ENCODE data around the gene RPL7A.
"Not testable (repeated sequence)": the region's sequence is repeated elsewhere in the genome, so short reads cannot be mapped to it uniquely, and the experiment has no call there.

The RPL7A gene

DNA sequence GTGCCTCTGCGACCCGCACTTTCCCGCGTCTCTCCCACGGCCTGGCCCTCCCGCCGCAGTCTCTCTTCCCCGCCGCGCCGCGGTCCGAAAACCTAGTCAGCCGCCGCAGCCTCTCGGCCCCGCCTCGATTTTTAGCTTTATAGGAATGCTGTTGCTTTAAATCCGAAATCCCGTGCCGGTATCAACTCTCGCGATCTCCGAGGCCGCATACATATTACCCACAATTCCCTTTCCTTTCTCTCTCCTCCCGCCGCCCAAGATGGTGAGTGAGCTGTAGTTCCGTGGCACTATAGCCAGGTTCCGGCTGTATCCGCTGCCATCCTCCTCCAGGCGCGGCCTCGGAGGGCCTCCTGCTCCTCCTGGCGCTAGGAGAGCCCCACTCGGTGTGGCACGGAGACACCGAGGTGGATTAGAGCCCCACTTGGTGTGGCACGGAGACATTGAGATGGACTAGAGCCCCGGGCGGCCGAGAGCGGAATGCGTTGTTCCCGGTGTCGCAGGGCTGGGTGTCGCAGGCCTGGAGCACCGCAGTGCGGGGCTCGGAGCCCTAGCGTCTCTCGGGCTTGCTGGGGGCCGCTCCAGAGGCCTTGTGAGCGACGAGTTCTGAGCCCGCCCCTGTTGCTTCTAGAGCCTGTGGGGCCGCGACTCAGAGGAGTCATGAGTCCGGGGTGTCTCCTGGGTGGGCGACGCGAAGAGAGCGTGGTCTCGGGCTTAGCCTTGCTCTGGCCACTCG lies at the start of gene RPL7A, which contains the start of gene MED22:
TSS of gene RPL7A (plus strand) at position 234 of the 733 bp plus-strand sequence. CDS start at position 260, 26 bp downstream.
TSS of gene MED22 (minus strand) at position 147 of the 733 bp plus-strand sequence. CDS start 1,469 bp downstream, outside the sequence.
- DNase-seq (ENCODE audit: low read depth), result peak; percentile 97

DNA sequence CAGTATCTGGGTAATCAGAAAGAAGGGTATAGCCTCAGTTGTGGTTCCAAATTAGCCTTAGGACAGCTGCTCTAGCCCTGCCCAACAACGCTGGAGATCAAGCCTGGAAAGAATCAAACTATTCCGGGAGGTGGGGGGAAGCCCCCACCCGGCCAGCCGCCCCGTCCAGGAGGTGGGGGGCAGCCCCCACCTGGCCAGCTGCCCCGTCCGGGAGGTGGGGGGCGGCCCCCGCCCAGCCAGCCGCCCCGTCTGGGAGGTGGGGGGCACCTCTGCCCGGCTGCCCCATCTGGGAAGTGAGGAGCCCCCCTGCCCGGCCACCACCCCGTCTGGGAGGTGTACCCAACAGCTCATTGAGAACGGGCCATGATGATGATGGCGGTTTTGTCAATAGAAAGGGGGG lies 48.0 kb upstream of the RPL7A start:
- not testable (repeated sequence) for DNase-seq (ENCODE audit: low read depth)

DNA sequence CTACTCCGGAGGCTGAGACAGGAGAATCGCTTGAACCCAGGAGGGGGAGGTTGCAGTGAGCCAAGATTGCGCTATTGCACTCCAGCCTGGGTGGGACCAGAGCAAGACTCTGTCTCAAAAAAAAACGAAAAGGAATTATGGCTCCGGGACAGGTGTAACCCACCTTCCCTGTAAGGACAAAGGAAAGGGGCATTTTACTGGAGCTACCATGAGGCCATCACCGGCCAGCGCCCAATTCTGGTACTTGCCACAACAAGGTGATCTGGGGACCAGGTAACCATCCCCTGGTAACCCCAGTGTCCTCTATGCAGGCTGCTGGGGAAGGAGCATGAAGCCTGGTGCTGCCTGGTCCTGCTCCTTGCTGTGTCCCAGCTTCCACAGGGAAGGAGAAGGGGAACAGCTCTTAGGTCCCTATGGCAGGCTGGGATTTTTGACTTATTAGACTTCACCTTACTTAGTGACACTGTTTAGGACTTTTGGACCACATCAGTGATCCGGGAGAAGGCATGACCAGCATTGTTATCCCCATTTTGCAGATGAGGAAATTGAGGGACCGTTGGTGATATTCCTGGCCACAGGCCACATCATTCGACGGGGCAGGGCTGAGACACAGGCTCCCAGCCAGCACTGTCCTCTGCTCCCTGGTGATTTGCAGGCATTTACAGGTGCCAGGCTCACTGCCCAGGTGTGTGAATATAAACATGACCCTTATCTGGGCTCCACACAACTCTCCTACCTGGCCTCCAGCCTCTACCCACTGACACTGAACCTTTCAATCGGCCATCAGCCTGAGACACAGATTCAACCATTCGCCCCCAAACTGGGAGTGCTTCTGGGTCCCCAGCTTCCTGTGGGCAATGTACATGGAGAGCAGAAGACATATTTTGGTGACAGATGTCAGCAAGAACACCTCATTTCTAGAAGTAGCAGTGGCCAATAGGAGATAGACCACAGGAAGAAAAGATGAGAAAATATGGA lies 46.5 kb upstream of the RPL7A start:
- DNase-seq (ENCODE audit: low read depth), result no peak

DNA sequence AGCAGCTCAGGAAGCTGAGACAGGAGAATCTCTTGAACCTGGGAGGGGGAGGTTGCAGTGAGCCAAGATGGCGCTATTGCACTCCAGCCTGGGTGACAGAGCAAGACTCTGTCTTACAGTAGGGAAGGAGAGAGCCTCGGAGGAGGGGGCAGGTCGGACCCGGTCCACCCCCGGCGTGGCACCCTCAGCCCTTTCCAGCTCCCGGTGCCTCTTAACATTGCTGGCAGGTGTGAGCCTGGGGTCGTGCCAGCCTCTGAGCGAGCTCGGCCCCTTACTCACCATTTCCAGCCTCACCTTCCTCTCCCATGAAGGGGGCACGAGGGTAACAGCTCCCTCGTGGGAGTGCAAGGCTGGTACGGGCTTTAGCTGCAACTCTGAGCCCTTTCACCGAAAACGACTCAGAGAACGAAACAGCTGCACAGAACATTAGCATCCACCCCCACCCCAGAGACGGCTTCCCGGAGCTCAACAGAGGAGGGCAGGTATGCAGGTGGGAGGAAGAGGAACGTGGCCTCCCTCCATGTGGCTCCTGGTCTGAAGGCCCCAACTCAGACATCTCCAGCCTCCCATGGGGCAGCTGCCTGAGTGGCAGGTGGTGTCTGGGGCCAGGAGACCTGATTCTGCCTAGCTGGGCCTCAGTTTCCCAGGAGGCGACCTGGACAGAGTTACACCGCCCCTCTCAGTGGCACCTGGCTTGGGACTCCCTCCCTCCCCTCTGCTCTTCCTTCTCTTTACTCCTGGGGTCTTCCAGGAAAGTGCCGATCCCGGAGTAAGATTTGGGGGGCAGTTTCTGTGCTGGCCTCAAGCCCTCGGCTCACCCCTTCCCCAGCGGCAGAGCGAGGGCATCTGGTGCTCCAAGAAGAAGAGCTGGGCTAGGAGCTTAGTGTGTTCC lies 44.5 kb upstream of the RPL7A start:
- DNase-seq (ENCODE audit: low read depth), result no peak

- no peak for DNase-seq (ENCODE audit: low read depth)
These were observed 43.9 kb upstream of the RPL7A start for GRCh38 chr9:133304158-133304470.

GRCh38 chr9:133304477-133305377 lies 43.3 kb upstream of the RPL7A start:
- no peak for DNase-seq (ENCODE audit: low read depth)

GRCh38 chr9:133305731-133306130 lies 42.3 kb upstream of the RPL7A start:
- DNase-seq (ENCODE audit: low read depth), result no peak

DNA sequence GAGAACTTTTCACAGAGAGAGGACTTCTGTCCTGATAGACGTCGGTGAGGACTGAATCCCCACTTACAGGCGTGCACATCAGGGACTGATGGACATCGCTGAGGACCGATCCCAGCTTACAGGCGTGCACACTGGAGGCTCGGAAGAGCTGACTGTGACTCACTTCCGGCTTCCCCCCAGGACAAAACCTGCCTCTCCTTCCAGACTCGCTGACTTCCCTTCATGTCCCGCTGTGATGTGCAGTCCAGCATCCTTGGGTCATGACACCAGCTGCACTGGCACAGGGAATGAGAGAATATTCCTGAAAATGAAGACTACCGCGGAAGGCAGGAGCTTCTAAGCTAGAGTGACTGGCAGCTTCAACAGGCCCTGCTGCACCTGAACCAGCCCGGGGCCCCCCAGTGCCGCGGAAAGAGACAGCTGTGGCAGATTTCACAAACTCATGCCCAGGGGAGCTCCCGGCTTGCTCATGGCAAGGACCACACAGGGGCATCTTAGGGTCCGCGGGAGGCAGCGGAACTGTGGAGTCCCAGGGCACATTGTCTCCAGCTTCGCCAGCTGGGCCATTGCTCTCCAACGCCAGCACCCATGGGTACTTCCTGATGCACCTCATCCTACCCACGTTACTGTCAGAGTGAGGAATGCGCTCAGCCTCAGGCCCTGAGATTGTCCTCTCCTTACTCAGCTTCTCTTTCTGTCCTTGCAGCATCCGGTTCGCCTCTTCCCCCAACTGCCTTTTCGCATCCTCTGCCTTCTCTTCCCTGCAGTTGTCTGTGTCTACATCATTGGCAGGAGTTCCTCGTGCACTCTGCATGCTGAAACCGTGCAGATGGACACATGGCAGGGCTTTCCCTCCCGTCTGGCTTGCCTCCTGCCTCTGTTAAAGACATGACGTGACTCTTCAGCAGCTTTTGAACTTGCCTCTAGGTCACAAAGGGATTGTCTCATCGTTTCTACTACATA lies 41.5 kb upstream of the RPL7A start:
- DNase-seq (ENCODE audit: low read depth), result no peak

DNA sequence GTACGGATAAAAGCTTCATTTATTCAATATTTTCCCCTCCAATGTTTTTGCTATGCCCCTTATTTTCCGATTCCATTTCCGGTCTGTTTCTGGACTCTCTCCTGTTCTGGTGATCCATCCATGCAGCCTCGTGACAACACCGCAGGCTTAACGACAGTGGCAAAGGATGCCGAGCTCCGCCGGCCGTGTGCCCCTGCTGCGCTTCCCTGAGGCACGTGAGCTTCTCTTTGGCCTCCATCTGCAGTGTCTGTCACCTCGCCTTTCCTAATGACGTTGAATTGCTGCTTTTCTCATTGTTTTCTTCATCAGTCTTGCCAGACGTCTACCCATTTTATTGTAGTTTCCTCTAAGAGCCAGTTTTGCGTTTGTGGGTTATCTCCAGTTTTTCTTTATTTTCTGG lies 40.7 kb upstream of the RPL7A start:
- DNase-seq (ENCODE audit: low read depth), result no peak

DNA sequence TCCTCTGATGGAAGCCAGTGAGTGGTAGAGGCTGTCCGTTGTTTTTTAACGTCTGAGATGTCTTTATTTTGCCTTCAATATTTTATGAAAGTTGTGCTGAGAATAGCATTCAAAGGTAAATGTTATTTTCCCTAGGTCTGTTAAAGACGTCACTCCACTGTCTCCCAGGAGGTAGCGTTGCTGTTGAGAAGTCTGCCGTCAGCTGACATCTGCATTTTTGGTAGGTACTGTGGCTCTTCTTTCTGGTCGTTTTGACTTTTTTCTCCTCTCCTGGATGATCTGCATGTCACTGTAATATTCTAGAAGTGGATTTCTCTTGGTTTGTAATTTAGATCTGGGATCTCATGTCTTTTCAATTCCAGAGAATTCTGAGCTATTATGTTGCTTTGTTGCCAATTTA lies 38.4 kb upstream of the RPL7A start:
- no peak for DNase-seq (ENCODE audit: low read depth)

- no peak for DNase-seq (ENCODE audit: low read depth)
These were observed 32.0 kb upstream of the RPL7A start for GRCh38 chr9:133315997-133316396.

- DNase-seq (ENCODE audit: low read depth), result not testable (repeated sequence)
These were observed 30.5 kb upstream of the RPL7A start for GRCh38 chr9:133317551-133317950.

- no peak for DNase-seq (ENCODE audit: low read depth)
These were observed 27.6 kb upstream of the RPL7A start for GRCh38 chr9:133320421-133320881.

DNA sequence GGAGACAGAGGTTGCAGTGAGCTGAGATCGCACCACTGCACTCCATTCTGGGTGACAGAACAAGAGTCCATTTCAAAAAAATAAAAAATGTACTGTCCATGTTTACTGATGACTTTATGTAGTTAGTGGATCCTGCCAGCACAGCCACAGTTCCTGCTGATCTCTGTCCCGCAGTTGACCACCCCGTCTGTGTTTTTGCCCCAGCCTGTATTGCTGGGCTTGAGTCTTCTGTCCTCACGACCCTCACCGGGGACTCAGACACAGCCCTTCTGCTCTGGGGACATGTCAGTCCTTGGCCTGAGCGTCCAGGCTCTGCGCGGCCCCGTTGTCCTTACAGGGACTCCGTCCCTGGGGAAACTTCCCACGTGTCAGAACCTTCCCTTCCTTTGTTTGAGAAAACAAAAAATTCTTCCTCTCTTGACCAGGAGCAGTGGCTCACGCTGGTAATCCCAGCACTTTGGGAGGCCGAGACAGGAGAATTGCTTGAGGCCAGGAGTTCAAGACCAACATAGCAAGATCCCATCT lies 26.5 kb upstream of the RPL7A start:
- DNase-seq (ENCODE audit: low read depth), result no peak

DNA sequence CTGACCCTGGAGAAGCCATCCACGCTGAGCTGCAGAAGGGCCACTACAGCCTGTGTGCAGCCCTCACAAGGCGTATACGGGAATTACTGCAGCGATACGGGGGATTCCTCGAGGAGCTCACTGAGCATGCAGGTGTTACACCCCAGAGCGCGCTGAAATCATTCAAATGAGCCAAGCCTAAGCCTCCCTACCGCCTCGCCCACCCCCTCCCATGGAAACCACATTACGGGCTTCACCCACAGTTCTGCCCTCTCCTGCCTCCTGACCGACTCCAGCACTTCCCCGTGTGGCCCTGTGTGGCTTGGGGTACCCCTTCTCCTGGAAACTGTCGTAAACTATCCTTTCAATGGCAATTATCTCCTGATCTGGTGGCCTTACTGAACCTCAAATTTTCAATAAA lies 25.3 kb upstream of the RPL7A start:
- no peak for DNase-seq (ENCODE audit: low read depth)

- DNase-seq (ENCODE audit: low read depth), result no peak
These were observed 24.8 kb upstream of the RPL7A start for GRCh38 chr9:133323211-133323610.

DNA sequence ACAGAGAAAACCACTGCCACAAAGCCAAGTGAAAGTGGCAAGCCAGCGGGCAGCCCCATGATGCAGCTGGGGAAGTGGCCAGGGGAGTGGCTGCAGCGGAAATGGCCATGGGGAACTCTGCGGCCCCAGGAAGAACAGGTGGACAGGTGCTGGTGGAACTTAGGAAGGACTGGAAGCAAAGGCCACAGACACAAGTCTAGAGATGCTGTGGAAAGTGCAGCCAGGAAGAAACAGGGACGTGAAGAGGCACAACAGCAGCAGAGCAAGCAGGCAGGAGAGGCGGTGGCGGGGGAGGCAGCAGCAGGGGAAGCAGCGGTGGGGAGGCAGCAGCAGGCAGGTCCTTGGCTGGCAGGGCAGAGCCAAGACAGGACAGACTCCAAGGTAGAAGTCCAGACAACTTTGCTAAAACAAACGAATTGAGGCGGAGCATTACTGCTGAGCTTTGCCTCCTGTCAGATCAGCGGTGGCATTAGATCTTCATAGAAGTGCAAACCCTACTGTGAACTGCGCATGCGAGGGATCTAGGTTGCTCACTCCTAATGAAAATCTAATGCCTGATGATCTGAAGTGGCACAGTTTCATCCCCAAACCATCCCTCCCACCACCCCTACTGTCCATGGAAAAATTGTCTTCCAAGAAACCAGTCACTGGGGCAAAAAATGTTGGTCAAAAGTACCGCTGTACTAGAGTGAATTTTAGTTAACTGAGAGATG lies 23.9 kb upstream of the RPL7A start:
- no peak for DNase-seq (ENCODE audit: low read depth)

DNA sequence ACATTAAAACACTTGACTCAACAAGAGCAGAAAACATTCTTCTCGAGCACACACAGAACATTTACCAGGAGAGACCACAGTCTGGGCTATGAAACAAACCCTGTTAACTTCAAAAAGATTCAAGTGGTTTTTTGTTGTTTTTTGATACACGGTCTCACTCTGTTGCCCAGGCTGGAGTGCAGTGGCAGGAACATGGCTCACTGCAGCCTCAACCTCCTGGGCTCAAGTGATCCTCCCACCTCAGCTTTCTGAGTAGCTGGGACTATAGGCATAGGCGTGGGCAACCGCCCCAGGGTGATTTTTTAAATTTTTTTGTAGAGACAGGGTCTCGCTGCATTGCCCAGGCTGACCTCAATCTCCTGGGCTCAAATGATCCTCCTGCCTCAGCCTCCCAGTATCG lies 21.0 kb upstream of the RPL7A start:
- DNase-seq (ENCODE audit: low read depth), result not testable (repeated sequence)
